ENCODE data around the gene HNRNPD.
"Not testable (repeated sequence)": the region's sequence is repeated elsewhere in the genome, so short reads cannot be mapped to it uniquely, and the experiment has no call there.

Gene HNRNPD, protein sequence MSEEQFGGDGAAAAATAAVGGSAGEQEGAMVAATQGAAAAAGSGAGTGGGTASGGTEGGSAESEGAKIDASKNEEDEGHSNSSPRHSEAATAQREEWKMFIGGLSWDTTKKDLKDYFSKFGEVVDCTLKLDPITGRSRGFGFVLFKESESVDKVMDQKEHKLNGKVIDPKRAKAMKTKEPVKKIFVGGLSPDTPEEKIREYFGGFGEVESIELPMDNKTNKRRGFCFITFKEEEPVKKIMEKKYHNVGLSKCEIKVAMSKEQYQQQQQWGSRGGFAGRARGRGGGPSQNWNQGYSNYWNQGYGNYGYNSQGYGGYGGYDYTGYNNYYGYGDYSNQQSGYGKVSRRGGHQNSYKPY

DNA sequence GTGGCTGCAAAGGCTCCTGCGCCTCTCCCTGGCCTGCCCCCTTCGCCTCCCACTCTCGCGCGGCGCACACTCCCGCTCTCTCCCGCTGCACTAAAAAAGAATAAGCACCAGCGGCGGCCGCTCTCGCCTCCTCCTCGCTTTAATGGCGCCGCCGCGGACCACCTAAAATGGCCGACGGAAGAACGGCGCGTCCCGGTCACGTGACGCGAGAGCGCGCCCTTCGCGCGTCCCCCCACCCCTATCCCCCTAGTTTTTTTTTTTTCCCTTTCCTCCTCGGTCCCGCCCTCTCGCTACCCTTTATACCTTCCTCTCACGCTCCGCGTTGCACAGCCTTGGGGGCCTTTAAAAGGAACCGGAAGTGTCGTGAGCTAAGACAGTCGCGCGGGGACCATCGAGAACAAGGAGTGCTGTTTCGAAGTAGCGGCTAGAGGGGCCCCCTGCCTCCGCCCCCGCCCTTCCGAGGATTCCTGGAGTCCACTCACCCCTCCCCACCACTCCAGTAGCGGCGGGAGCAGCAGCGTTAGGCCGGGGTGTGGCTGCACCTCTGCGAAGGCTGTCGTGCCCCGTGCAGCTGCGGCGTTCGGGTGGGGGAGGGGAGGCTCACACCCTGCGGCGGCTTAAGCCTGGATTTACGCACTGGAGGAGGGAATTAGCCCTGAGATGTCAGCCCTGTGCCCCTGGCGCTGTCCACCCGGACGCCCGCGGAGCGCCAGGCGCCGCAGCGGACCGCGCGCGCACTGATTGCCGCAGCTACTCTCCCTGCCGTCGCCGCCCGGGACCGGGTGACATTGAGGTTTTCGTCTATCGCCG is at the start of gene HNRNPD:
Gene HNRNPD, minus strand, starts transcription at position 176 of the 810 bp plus-strand sequence. CDS start 313 bp downstream, outside the sequence.
- DNase-seq = peak; percentile 99

DNA sequence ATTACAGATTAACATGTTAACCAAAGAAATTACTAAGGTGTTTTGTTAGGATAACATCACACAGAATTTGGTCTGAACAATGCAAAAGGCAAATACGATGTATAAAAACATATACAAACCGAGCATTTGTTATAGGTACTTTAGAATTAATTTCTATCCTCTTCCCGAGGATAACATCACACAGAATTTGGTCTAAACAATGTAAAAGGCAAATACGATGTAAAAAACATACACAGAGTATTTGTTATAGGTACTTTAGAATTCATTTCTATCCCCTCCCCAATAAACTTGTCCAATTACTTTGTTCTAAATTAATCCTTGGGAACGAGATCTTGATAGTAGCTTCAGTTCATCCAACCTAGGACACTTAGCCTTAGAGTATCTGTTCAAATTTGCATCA is 48.8 kb upstream of the HNRNPD start:
- no peak for DNase-seq

DNA sequence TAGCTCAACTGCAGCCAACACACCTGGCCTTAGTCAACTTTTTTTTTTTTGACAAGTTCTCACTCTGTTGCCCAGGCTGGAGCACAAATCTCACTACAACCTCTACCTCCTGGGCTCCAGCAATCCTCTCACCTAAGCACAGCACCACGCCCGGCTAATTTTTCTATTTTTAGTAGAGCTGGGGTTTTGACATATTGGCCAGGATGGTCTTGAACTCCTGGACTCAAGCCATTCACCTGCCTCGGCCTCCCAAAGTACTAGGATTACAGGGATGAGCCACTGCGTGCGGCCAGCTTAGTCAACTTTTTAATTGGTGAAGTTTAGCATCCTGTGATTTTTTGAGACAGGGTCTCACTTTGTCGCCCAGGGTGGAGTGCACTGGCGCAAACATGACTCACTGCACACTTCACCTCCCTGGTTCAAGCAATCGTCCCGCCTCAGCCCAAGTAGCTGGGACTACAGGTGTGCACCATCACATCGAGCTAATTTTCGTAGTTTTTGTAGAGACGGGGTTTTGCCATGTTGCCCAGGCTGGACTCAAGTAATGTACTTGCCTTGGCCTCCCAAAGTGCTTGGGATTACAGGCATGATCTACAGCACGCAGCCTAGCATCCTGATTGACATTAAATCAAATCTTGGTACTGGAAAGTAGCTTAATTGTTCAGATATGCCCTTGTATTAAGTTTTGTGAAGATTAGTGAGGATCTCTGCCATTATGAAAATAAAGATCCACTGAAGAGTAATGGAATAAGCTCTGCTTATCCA is 48.2 kb upstream of the HNRNPD start:
- peak; percentile 67 for DNase-seq

DNA sequence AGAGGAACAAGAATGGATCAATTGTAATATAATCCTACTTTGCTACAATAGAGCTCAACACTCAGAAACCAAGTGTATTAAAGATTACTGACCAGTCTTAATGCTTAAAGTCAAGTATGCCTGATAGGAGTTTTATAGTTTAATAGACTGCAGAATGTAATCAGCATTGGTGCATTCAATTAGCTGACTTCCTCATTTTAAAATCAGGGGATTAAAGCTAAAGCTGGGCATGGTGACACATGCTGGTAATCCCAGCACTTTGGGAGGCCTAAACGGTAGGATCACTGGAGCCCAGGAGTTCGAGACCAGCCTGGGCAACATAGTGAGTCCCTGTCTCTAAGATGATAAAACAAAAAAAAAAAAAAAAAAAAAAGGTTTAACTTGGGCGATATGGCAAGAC is 45.7 kb upstream of the HNRNPD start:
- no peak for DNase-seq

DNA sequence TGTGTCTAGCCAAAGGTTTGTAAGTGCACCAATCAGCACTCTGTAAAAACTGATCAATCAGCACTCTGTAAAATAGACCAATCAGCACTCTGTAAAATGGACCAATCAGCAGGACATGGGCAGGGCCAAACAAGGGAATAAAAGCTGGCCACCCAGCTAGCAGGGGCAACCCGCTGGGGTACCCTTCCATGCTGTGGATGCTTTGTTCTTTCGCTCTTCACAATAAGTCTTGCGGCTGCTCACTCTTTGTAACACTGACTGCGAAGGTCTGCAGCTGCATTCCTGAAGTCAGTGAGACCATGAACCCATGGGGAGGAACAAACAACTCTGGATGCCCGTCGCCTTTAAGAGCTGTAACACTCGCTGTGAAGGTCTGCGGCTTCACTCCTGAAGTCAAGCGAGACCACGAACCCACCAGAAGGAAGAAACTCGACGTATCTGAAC is 42.2 kb upstream of the HNRNPD start:
- DNase-seq = no peak

DNA sequence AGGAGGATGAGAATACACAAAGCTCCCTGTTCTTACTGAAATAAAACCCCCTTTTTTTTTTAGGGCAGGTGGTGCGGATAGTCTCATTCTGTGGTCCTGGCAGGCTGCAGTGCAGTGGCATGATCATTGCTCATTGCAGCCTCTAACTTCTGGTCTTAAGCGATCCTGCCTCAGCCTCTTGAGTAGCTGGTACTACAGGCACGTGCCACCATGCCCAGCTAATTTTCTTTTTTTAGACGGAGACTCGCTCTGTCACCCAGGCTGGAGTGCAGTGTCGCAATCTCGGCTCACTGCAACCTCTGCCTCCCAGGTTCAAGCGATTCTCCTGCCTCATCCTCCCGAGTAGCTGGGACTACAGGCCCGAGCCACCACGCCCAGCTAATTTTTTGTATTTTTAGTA is 41.3 kb upstream of the HNRNPD start:
- not testable (repeated sequence) for DNase-seq

DNA sequence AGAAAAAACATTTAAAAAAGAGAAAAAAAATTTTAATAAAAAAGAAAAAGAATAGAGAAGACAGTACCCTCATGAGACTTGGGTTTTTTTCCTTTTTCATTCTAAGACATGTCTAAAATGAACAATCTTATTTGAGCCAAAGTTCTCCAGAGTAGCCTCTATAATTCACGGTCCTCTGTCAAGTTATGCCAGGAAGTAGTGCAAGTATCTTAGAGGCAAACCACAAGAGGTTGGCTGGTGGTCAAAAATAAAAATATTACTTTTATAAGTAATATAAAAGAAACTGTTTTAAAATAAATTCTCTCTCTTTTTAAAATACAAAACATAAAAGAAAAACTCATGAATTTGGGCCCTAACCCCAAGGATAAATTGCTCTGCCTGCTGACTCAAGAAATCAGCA is 29.9 kb upstream of the HNRNPD start:
- no peak for DNase-seq

DNA sequence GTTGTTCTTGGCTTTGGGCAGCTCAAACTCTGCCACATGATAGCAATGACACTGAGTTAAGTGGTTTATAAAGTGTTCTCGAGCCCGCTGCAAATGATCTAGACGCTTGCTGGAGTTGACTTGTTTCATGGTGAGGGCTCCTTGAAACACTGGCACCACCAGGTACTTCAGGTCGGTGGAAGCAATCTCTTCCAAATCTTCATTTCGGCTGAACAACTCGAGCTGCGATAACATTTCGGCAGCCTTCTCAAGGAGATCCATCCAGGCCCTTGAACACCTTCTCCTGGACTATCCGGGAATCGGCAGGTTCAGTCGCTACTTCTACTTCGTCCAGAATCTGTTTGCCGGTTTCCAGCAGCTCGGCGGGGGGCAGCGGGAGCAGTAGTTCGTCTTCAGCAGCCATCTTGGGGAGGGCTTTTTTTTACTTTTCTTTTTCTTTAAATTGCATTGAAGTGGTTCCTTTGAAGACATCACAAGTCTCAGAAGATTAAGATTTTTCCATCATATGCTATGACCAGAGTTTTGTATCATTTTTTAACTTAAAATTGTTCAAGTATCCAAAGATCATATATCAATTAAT is 28.5 kb upstream of the HNRNPD start:
- DNase-seq = no peak

DNA sequence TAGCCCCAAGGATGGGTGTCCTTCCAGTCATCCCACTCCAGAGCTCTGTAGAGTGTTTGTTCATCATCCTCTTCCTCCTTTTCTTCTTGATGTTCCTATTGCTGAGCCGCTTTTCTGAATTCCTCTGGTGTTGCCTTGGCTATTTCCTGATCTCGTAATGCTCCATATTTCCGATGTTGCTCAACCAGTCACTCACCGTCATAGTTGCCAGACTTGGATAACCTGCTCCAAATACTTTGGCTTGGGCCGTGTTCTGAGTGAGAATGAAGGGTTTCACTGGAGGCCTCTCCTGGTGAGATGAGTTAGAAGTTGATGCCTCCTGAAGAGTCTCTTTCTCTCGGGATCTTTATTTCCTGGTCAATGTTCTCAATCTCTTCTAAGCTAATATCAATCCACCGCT is 27.8 kb upstream of the HNRNPD start:
- no peak for DNase-seq

DNA sequence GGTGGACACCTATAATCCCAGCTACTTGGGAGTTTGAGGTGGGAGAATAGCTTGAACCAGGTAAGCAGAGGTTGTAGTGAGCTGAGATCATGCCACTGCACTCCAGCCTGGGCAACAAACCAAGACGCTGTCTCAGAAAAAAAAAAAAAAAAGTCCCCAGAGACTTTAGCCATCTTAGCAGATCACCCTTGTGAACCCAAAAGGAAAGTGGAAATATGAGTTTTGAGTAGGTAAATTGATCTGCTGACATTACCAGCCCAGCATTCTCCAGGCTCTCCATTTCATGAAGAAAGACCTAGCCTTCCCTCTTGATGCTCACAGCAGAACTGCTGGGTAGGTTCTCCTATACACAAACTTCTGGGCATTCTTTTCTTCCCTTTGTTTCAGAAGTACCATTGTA is 24.5 kb upstream of the HNRNPD start:
- no peak for DNase-seq

DNA sequence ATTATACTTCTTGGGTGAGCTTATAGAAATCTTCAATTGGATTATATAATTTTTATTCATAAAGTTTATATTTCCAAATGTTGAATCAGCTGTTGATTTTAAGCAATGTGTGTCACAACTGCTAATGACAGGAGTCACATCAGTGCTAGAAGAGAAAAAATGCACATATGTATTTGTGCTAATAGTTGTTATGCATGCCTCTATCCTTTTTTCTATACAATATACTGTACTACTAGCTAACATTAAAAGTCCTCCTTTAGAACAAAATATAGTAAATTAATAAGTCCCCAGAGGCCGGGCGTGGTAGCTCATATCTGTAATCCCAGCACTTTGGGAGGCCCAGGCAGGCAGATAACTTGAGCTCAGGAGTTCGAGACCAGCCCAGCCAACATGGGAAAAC is 23.7 kb upstream of the HNRNPD start:
- DNase-seq = no peak

DNA sequence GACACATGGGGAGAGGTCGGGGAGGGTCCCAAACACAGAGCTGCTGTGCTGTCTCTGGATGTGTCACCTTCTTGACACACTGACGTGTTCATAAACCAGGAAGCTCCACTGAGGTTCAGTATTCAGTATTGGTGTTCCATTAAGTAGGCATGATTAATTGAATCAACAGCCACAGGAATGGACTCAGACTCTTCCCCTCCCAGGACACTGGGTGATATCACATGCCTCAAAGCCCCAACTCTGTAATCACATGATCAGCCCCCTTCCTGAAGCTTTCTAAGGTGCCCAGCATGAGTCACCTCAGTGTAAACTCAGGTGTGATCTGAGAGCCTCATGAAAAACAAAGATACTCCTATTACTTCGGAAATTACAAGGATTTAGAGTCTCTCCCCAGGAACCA is 21.1 kb upstream of the HNRNPD start:
- DNase-seq = peak; percentile 93

DNA sequence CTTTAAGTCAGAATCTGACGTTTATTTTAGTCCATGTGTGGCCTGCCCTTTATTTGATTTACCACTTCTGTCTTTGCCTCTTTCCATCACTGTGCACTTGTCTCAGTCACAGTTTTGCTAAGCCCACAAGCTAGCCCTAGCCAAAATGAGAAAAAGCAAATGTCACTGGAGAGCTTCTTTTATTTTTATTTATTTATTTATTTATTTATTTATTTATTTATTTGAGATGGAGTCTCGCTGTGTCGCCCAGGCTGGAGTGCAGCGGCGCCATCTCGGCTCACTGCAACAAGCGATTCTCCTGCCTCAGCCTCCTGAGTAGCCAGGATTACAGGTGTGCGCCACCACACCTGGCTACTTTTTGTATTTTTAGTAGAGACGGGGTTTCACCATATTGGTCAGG is 16.3 kb upstream of the HNRNPD start:
- not testable (repeated sequence) for DNase-seq

DNA sequence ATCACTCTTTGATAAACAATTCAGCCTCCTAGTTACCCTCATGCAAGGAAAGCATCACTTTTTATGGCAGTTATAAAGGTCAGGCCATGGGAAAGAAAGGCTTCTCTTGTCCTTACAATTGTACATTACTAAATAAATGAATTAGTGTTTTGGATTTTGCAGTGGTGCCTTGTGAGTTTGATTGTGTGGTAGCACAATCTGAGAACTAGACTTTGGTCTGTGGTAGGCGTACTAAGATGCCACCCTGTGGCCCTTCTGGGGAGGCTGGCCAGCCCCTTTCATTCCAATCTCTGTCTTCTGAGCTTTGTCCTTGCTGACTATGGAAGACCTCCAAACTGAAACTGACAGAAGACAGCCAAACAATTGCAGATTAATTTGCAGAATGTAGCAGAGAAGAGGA is 14.6 kb upstream of the HNRNPD start:
- no peak for DNase-seq

DNA sequence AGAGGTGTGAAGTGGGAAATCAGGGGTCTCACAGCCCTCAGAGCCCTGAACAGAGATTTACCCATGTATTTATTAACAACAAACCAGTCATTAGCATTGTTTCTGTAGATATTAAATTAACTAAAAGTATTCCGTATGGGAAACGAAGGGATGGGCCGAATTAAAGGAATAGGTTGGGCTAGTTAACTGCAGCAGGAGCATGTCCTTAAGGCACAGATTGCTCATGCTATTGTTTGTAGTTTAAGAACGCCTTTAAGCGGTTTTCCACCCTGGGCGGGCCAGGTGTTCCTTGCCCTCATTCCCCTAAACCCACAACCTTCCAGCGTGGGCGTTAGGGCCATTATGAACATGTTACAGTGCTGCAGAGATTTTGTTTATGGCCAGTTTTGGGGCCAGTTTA is 12.5 kb upstream of the HNRNPD start:
- DNase-seq = not testable (repeated sequence)

DNA sequence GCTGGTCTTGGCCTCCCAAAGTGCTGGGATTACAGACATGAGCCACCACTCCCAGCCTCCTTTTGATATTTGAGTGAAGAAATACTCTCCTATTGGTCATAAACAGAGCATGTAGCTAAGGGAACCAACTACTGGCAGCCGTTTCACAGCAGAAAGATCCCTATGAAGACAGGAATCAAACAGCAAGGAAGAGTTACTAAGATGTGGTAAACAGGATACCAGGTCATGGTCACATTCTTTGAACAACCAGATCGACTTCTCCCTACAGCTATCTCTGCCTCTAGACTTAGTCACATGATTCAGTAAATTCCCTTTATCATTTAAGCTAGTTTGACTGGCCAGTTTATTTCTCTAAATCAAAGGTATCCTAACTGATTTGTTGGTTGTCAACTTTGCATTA is 9.0 kb upstream of the HNRNPD start:
- no peak for DNase-seq

DNA sequence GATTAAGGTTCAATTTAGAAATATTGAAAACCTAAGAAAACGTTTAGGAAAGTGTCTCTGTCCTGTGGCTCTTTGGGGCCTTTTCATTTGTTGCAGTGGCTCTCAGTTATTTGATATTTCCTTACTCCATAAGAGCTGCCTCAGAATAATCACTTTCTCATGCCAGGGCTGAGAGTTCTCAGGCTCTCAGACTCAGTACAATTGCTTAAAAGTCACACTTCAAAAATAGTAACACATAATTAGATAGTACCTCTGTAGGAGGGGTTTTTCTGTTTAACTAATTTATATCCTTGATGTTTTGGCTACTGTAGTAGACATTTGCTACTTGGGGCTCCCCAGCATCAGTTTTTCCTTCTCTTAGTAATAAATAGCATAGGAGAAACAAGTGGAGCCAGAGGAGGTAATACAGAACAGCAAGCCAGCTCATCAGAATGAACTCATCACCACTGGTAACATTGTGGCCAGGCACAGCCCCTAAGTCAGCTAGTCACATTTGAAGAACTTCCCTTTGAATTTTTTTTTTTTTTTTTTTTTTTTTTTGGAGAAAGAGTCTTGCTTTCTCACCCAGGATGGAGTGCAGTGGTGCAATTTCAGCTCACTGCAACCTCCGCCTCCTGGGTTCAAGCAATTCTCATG is 8.0 kb upstream of the HNRNPD start:
- no peak for DNase-seq

DNA sequence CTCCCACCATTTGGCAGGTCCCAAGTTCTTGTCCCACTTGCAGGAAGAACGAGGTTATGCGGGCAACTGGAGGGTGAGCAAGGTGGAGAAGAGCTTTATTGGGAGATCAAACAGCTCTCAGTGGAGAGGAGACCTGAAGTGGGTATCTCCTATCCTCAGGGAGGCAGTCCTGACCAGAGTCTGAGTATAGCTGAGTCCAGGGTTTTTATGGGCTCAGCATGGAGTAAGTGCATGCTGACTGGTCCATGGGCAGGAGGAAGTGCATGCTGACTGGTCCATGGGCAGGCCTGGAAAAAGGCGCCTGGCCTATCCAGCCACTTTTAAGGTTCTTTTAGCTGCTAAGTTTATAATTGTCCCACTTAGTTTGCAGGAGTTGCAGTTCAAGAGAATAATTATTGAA is 7.4 kb upstream of the HNRNPD start:
- DNase-seq = peak; percentile 6

DNA sequence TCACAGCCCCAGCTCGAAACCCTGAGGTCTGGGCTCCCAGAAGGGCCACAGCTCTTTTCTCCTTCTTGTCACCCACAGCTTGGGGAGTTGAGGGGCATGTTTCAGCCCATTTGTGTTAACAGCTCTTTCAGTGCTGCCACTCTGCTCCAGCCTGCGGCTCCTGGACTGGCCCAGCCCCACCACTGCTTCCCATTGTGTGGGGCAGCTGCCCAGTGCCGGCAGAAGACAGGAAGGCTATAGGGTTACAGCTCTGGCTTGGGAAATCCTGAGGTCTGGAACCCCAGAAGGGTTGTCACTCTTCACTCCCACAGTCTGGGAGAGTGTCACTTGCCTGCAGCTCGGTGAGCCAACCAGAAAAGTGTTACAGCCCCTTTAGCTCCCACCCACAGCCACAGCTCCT is 7.0 kb upstream of the HNRNPD start:
- DNase-seq = no peak

DNA sequence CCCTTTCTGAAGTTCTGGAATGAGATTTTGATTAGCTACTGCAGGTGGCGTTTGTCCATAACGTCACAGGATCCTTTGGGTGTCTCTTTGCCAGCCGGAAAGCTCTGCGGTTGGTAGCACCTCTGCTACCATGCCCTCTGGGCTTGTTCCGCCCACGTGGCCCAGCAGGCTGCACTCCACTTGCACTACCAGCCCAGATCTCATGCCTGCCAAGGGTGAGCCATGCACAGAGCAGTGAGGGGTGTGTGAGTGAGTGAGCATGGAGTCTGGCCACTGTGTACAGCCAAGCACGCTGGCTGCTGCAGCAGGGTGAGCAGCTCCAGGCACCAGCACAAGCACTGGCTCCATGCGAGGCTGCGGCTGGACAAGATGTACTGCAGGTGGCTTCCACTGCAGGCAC is 6.6 kb upstream of the HNRNPD start:
- DNase-seq = no peak

DNA sequence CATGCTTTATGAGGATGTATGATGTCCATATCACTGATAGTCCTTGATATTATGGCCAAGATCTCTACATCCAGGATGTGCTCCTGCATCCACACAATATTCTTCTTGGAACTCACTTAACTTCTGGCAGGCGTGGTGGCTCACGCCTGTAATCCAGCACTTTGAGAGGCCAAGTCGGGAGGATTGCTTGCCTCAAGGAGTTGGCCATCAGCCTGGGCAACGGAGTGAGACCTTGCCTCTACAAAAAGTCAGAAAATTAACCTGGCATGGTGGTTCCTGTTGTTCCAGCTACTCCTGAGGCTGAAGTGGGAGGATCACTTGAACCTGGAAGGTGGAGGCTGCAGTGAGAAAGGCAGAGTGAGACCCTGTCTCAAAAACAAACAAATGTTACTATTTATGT is 2.3 kb upstream of the HNRNPD start:
- DNase-seq = no peak

DNA sequence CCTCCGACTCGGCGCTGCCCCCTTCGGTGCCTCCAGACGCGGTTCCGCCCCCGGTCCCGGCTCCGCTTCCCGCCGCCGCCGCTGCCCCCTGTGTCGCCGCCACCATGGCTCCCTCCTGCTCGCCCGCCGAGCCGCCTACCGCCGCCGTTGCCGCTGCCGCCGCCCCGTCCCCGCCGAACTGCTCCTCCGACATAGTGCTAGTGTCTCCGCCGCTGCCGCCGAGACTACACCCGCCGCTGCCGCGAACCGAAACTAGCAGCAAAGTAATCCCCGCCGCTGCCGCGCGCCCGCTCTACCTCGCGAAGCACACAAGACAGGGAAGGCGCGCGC is 340 bp downstream of the HNRNPD start:
- no peak for DNase-seq
